Endothelial cell (in vitro differentiated cells): ENCODE data around the gene RAB22A. TPM values are rescaled to one million over a fixed set of nuclear protein-coding genes. Genes with fewer than 3 reads are reported as not detected.
A peak's percentile ranks its signal among the peaks of the same experiment; 100 is the strongest.

Experiments used
- DNase-seq: peaks from one replicate; pipeline ENCODE4 v3.0.0; 2021; ENCODE audit warnings: low spot score
- H3K27ac Mint-ChIP-seq: one replicate; pipeline ENCODE4 v1.8.0; 2021; ENCODE audit warnings: mixed read lengths, inconsistent platforms; ENCODE audit not compliant: unreplicated experiment
- H3K27me3 Mint-ChIP-seq: one replicate; pipeline ENCODE4 v1.8.0; 2021; ENCODE audit warnings: mild to moderate bottlenecking, moderate library complexity, mixed read lengths, inconsistent platforms; ENCODE audit not compliant: unreplicated experiment
- H3K36me3 Mint-ChIP-seq: one replicate; pipeline ENCODE4 v1.8.0; 2021; ENCODE audit warnings: mild to moderate bottlenecking, low read depth, mixed read lengths, inconsistent platforms; ENCODE audit not compliant: unreplicated experiment
- H3K4me1 Mint-ChIP-seq: one replicate; pipeline ENCODE4 v1.8.0; 2021; ENCODE audit warnings: mild to moderate bottlenecking, mixed read lengths, inconsistent platforms; ENCODE audit not compliant: unreplicated experiment
- H3K4me3 Mint-ChIP-seq: one replicate; pipeline ENCODE4 v1.8.0; 2021; ENCODE audit warnings: mild to moderate bottlenecking, mixed read lengths, inconsistent platforms; ENCODE audit not compliant: unreplicated experiment
- H3K9me3 Mint-ChIP-seq: one replicate; pipeline ENCODE4 v1.8.0; 2021; ENCODE audit warnings: mixed read lengths, inconsistent platforms; ENCODE audit not compliant: unreplicated experiment
- total RNA-seq: library from RNA; stranded (reverse); fragmentation: NEBNext Ultra II Directional; extraction: Animal tissue kit (Norgen Biotek cat#: 25700); gene quantifications from one replicate; pipeline ENCODE4 v1.2.1, GENCODE V29; 2021; ENCODE audit not compliant: unreplicated experiment
- TF ChIP-seq, protein P1 (sequence below): fragments of 200-600 bp; sonication (generic); IDR thresholded peaks from one replicate; pipeline ENCODE4 v1.5.0; 2021; ENCODE audit warnings: antibody characterized with exemption; ENCODE audit not compliant: unreplicated experiment

Gene RAB22A
- total RNA-seq, 1 donor from 2014 or later, result 14.2 TPM

DNA sequence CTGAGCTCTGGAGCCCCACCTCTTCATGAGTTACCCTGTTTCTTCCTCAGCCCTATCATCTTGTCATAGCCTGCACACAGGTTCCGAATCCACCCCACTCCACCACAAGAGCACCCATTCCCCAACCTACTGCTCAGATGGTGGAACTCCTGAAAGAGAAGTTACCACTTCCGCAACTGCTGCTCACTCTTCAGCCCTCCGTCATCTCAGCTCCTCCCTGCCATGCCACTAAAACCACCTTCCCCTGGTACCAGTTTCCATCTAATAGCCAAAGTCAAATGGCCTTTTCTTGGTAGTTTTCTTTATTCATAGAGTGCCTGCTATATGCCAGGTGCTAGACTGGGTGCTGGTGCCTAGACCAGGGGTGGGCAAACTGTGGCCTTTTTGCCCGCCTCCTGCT lies 3.9 kb downstream of the RAB22A start:
- Mint-ChIP-seq H3K36me3 (peaks cover 38% of the 10 kb centered on the region), H3K4me1 (peaks cover 16% of the 10 kb centered on the region), H3K9me3 (no peaks in the 10 kb centered on the region), H3K27ac (peak overlapping the region; percentile 41), H3K27me3 (peaks cover 12% of the 10 kb centered on the region), H3K4me3 (peak overlapping the region; percentile 59)
- no peak for DNase-seq
- TF ChIP-seq, protein P1, sequence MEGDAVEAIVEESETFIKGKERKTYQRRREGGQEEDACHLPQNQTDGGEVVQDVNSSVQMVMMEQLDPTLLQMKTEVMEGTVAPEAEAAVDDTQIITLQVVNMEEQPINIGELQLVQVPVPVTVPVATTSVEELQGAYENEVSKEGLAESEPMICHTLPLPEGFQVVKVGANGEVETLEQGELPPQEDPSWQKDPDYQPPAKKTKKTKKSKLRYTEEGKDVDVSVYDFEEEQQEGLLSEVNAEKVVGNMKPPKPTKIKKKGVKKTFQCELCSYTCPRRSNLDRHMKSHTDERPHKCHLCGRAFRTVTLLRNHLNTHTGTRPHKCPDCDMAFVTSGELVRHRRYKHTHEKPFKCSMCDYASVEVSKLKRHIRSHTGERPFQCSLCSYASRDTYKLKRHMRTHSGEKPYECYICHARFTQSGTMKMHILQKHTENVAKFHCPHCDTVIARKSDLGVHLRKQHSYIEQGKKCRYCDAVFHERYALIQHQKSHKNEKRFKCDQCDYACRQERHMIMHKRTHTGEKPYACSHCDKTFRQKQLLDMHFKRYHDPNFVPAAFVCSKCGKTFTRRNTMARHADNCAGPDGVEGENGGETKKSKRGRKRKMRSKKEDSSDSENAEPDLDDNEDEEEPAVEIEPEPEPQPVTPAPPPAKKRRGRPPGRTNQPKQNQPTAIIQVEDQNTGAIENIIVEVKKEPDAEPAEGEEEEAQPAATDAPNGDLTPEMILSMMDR, result no peak

DNA sequence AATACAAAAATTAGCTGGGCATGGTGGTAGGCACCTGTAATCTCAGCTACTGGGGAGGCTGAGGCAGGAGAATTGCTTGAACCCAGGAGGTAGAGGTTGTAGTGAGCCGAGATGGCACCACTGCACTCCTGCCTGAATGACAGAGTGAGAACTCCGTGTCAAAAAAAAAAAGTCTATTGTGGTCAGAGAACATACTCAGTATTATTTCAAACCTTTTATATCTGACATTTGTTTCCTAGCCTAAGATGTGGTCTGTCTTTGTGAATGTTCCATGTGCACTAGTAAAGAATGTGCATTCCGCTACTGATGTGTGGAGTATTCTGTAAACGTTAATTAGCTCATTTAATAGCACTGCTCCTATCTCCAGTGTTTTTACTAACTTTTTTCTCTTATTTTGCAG lies 11.7 kb downstream of the RAB22A start:
- Mint-ChIP-seq H3K4me3 (no peak overlapping the region), H3K27ac (no peak overlapping the region), H3K9me3 (no peaks in the 10 kb centered on the region), H3K4me1 (no peaks in the 10 kb centered on the region), H3K36me3 (peaks cover 11% of the 10 kb centered on the region), H3K27me3 (no peaks in the 10 kb centered on the region)
- no peak for DNase-seq
- TF ChIP-seq, protein P1, result no peak

DNA sequence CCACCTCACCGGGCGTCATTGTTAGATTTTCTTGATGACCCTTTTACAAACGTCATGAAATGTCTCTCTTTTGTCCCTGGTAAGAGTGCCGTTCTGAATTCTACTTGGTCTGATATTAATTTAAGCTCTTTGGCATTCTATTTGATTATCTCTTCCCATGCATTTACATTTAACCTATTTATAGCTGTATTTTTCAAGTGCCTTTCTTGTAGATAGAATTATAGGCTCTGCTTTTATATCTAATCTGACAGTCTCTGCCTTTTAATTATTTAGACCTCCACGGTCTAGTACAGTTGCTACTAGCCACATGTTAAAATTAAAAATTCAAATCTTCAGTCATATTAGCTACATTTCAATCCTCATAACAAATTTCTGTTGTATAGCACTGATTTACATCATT lies 12.6 kb downstream of the RAB22A start:
- TF ChIP-seq, protein P1, result no peak
- Mint-ChIP-seq H3K9me3 (no peaks in the 10 kb centered on the region), H3K36me3 (peaks cover 2% of the 10 kb centered on the region), H3K4me1 (no peaks in the 10 kb centered on the region), H3K27ac (no peak overlapping the region), H3K27me3 (no peaks in the 10 kb centered on the region), H3K4me3 (no peak overlapping the region)
- DNase-seq, result no peak

DNA sequence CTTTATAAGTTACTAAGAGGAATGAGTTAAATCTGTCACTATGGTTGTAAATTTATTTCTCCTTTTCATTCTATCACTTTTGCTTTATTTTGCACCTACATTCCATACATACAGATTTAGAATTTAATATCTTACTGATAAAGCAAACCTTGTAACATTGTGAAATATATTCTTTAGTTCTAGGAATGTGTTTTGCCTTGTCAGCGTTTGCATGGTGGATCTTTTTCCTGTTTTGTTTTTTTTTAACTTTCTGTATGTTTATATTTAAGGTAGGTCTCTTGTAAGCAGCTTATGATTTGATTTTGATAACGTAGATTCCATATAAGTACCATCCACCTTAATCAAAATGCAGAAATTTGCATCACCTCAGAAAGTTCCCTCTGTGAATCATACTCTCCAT lies 16.4 kb downstream of the RAB22A start:
- Mint-ChIP-seq H3K9me3 (no peaks in the 10 kb centered on the region), H3K27me3 (no peaks in the 10 kb centered on the region), H3K27ac (no peak overlapping the region), H3K36me3 (no peaks in the 10 kb centered on the region), H3K4me1 (no peaks in the 10 kb centered on the region), H3K4me3 (no peak overlapping the region)
- TF ChIP-seq, protein P1, result no peak
- no peak for DNase-seq

DNA sequence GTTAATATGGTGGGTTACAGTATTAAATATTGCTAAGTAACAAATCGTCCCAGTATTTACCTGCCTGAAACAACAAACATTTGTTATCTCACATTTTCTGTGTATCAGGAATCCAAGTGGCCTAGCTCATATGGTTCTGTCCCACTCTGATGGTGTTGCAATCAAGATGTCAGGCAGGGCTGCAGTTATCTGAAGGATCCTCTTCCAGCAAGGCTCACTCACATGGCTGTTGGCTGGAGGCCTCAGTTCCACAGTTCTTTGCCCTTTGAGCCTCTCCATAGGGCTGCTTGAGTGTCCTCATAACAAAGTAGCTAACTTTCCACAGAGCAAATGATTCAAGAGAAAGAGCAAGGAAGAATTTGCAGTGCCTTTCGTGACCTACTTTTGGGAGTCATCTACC lies 17.7 kb downstream of the RAB22A start:
- no peaks in the 10 kb centered on the region for H3K36me3 Mint-ChIP-seq
- H3K4me3 Mint-ChIP-seq, result no peak overlapping the region
- H3K27ac Mint-ChIP-seq, result no peak overlapping the region
- H3K27me3 Mint-ChIP-seq, result no peaks in the 10 kb centered on the region
- no peaks in the 10 kb centered on the region for H3K4me1 Mint-ChIP-seq
- no peak for DNase-seq
- TF ChIP-seq, protein P1, result no peak
- H3K9me3 Mint-ChIP-seq, result no peaks in the 10 kb centered on the region
